SHP77 (cell line): Measurements from ENCODE around the gene ACKR3.

Source experiments
- DNase-seq, 2 experiments: peaks; one replicate each; lab custom pipeline; 2025; lab: John Stamatoyannopoulos, UW

The ACKR3 gene

GRCh38 chr2:236612737-236613136, 43.1 kb downstream of the ACKR3 start:
- no peak for DNase-seq

GRCh38 chr2:236613612-236614011, 44.0 kb downstream of the ACKR3 start:
- no peak for DNase-seq

GRCh38 chr2:236614551-236614950, 44.9 kb downstream of the ACKR3 start:
- no peak for DNase-seq

DNA sequence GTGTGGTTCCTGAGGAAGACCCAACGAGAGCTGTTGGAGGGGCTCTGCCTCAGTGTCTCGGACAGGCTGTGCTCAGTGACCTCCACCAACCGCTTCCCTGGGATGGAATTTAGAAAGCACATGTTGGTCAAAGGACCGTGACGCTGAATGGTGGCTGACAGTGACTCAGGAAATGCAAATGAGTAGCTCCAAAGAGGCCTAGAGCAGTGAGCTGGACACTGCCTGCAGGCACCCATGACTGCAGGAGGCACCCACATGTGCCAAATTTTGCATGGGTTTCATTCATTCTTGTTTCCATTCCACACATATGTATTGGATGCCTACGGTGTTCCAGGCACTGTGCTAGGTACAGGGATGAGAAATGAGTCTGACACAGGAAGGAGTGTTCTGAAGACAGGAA, 46.4 kb downstream of the ACKR3 start:
- no peak for DNase-seq

DNA sequence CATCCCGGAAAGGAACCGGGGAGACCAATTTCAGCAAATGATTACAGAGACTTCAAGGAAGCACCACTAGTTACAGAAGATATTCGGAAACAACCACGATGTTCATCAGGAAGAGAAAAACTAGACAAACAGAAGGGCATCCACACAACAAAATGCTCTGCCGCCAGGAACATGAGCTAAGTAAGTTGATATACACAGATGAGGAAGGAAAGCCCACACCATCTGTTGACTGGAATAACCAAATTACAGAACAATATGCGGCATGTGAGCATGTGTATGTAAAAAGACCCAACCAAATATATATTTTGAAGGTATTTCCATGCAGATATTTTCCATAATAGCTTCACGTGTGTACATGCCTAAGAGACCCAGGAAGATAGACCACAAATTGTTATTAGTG, 47.0 kb downstream of the ACKR3 start:
- no peak for DNase-seq

GRCh38 chr2:236617221-236617737, 47.7 kb downstream of the ACKR3 start:
- DNase-seq, result no peak

- no peak for DNase-seq
Measured at GRCh38 chr2:236617796-236618195, 48.2 kb downstream of the ACKR3 start.

- DNase-seq, result no peak
Measured at GRCh38 chr2:236618370-236618769, 48.7 kb downstream of the ACKR3 start.

DNA sequence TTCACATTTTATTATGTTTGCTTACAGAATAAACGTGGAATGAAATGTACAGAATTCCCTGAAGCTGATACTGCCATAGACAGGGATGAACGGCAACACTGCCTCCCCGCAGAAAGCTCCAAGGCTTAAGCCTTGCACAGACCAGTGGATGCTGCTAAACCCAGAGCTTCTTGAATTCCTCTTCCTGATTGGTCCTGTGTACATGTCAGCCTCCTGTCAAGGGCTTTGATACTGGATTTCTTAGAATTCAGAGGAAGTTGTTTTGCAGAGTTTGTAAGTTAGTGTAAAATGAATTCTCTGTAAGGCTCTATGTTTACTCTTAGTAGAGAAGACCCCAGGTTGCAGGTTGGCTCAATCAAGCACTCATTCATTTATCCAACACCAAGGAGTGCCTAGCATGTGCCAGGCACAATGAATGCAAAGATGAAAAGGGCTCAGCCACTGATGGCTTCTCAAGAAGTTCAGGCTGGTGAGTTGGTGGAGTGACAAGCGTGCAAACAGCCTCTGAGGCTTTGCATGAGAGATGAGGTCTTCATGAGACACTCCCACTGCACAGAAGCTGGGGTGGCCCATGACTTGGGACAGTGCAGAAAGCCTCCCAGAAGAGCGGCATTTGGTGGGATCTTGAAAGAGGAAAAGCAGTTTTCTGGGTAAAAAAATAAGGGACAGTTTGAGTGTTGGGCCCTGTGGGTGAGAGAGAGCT, 50.4 kb downstream of the ACKR3 start:
- no peak for DNase-seq

DNA sequence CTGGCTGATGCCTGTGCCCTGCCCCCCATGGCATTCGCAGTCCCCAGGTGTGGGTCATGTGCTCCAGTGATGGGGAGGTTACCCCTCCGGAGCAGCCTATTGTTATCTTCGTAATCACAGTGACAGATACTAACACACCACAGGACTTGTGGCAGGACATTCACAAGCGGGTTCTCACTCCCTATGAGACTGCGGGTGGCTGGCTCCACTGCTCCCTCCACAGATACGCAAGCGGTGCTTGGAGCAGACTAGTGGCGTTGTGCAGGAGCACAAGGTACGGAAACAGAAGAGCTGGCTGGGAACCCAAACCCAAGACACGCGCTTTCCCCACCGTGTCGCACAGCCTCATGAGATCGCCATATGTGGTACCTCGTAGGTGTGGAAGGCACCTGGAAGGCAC, 52.2 kb downstream of the ACKR3 start:
- no peak for DNase-seq

- no peak for DNase-seq
Measured at GRCh38 chr2:236622201-236622600, 52.6 kb downstream of the ACKR3 start.

DNA sequence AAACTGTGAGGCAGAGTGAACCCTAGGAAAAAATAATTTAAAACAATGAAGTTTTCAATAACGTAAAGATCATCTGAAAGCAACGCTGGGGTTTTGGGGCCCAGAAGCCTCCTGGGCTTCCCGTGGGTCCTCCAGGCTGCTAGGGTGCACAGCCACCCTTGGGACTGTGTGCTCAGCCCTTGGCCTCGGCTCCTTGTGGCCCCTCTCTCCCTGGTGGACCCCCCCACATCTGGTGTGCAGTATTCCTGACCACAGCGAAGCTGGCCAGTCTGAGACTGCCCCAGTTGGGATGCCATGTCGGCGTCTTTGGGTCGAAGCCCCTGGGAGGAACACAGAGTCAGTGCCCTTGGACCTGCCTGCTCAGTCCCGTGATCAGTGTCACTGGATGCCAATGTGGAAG, 53.0 kb downstream of the ACKR3 start:
- DNase-seq, result no peak

GRCh38 chr2:236623816-236624215, 54.2 kb downstream of the ACKR3 start:
- DNase-seq, result no peak

GRCh38 chr2:236625156-236625690, 55.6 kb downstream of the ACKR3 start:
- DNase-seq, result no peak

DNA sequence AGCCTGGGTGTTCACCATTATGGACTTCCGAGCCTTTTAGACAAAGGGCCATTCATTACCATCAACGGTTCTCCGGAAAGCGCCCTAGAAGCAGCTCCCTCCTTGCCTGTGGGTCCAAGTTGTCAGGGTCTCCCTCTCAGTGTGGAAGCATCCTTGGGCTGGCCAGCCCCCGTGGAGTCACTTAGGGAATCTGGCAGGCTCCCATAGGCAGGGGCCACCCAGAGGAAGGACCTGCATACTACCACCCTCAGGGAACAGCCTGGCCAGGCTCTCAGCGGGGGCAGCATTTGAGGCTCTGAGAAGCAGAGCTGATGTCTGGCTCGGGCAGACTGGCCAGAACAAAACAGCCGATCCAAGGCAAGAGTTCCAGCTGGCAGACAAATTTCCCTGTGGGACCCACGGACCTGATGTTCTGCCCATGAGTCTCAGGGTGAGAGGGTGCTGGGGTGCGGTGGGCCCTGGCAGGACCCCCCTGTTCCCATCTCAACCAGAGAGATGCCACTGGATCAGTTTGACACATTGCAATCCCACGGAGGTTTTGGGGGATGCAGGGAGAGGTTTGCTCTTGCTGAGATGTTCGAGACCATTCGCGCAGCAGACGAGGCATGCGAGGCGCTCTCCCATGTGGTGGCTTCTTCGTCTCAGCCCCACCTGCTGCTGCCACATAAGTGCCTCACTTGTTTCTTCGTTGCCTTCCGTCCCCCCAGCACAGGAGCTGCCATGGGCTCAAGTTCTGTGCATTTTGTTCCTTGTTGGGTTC, 56.9 kb downstream of the ACKR3 start:
- no peak for DNase-seq

- DNase-seq, result no peak
Measured at GRCh38 chr2:236627193-236627592, 57.6 kb downstream of the ACKR3 start.

- DNase-seq, result no peak
Measured at GRCh38 chr2:236627841-236628240, 58.2 kb downstream of the ACKR3 start.

DNA sequence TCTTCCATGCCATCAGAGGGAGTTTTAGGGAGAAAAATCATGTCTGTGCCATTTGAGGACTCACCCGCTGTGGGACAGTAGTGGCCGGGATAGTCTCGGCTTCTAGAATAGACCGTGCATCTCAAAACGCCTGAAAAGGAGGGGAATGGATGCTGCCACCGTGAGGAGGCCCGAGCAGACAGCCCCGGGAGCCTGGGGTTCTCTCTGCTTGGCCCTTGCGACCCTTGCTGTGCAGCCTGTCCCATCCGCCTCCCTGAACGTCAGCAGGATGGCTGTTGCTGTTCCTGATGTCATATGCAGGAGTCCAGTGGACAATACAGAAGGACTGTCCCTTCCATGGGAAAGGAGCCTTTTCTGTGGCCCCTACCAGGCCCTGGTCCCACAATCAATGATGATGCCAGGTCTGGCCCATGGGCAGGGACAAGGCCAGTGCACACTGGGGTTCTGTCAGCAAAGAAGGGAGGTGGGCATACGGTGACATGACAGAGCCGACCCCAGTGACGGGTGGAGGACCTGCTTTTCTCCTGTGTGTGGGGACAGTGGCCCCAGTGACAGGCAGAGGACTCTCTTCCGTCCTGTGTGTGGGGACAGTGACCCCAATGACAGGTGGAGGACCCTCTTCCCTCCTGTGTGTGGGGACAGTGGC, 58.8 kb downstream of the ACKR3 start:
- DNase-seq, result no peak

- DNase-seq, result no peak
Measured at GRCh38 chr2:236628981-236629605, 59.5 kb downstream of the ACKR3 start.

DNA sequence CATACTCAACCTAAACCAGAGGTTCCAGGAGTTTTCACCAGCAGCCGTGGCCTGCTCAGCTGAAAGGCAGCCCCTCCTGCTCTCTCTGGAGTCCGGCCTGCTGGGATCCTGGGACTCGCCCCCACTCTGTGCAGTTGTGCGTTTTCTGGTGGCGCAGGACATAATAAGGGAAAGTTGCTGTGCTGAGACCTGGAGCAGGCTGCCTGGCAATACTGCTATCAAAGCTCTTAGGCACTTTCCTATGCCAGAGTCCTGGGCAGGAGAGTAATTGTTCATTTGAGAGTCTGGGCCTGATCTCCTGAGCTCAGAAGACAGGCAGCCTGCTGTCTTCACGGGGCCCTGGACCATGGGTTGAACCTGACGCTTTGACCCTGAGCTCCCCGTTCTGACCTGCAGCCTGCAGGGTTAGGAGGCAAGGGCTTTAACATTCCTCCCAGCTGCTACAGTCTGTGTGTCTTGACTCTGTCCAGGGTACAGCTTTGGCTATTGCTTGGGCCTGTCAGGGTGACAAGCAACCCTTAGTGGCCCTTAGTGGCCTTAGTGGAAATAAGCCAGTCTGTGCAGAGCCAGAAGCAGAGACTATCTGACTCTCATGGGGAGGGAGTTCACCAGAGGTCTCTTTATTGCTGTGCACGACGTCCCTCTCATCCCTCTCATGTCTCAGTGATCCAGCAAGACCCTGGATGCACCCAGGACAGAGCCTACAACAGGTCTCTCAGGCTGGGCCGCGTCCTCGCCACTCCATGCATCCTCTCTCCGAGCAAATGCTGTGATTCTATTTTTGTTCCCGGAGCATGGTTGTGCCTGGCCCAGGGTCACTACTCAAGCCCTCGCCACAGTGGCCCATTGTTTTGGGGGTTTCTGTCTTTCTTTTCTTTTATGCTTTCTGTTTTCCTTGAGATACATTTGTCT, 60.6 kb downstream of the ACKR3 start:
- DNase-seq, result no peak

DNA sequence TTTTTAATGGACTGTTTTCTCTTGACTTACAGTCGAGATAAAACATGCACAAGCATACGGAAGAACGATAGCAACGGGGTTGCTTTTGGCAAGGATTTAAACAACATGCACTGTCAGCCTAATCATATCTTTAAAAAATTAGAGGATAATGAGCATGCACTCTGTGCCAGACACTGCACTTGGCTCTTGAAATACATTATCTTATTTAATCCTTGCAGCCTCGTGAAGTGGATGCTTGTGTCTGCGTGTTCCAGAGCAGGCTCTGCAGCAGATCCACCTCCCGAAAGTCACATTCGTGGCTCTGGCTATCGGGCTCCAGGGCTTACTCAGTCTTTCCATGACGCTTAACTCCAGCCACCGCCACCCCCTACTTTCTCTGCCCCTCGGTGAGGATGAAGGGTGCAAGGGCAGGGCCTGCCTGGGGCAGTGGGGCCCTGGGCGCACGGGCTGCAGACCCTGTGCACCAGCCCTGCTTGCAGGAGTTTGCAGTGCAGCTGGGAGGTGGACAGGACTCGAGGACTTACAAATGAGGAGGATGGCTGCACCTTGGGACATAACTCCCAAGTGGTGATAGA, 61.7 kb downstream of the ACKR3 start:
- no peak for DNase-seq
